Breast epithelium (tissue), 3 donors: ENCODE results near the gene HID1.

Experiments
- POLR2A ChIP-seq: fragments of 450-650 bp; IDR thresholded peaks from one replicate; pipeline ENCODE4 v1.6.1; 2016; ENCODE audit warnings: antibody characterized with exemption, mild to moderate bottlenecking, moderate library complexity
- POLR2AphosphoS5 ChIP-seq, 3 donors: sonication (generic); formaldehyde crosslinking; IDR thresholded peaks; one replicate each; pipeline ENCODE4 v1.6.1; 2017; ENCODE audit warnings: antibody characterized with exemption in 3 of 3
- TF ChIP-seq, protein P1 (sequence below), 3 donors: fragments of 450-650 bp; IDR thresholded peaks; one replicate each; pipeline ENCODE4 v1.5.1; 2016 to 2017; ENCODE audit warnings: antibody characterized with exemption in 3 of 3, mild to moderate bottlenecking in 3 of 3, moderate library complexity in 3 of 3

GRCh38 chr17:74956093-74956492 lies 16.5 kb downstream of the HID1 start:
- no peak for TF ChIP-seq POLR2AphosphoS5 (IDR thresholded peaks at IDR 0.05)
- no peak for TF ChIP-seq POLR2A
- TF ChIP-seq, protein P1, sequence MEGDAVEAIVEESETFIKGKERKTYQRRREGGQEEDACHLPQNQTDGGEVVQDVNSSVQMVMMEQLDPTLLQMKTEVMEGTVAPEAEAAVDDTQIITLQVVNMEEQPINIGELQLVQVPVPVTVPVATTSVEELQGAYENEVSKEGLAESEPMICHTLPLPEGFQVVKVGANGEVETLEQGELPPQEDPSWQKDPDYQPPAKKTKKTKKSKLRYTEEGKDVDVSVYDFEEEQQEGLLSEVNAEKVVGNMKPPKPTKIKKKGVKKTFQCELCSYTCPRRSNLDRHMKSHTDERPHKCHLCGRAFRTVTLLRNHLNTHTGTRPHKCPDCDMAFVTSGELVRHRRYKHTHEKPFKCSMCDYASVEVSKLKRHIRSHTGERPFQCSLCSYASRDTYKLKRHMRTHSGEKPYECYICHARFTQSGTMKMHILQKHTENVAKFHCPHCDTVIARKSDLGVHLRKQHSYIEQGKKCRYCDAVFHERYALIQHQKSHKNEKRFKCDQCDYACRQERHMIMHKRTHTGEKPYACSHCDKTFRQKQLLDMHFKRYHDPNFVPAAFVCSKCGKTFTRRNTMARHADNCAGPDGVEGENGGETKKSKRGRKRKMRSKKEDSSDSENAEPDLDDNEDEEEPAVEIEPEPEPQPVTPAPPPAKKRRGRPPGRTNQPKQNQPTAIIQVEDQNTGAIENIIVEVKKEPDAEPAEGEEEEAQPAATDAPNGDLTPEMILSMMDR (IDR thresholded peaks at IDR 0.05), result no peak
